Trophoblast cell (in vitro differentiated cells and primary cell): ENCODE measurements around the gene GPR65.
"Not testable (repeated sequence)": the region's sequence is repeated elsewhere in the genome, so short reads cannot be mapped to it uniquely, and the experiment has no call there.

ENCODE experiments used
- DNase-seq, 2 donors: peaks; one replicate each; pipeline ENCODE4 v3.0.0-alpha.2; 2016
- H2AFZ ChIP-seq: 2 replicates; pipeline ENCODE4 v1.6.1; 2013; ENCODE audit warnings: low read length, moderate library complexity, mild to moderate bottlenecking; ENCODE audit not compliant: insufficient read depth, poor library complexity
- H2AK5ac ChIP-seq: 2 replicates; pipeline ENCODE4 v1.6.1; 2013; ENCODE audit warnings: mild to moderate bottlenecking, low read length
- H2BK120ac ChIP-seq: 2 replicates; pipeline ENCODE4 v1.6.1; 2013; ENCODE audit warnings: low read length, mild to moderate bottlenecking, moderate library complexity; ENCODE audit not compliant: insufficient read depth, poor library complexity
- H2BK12ac ChIP-seq: 2 replicates; pipeline ENCODE4 v1.6.1; 2013; ENCODE audit warnings: mild to moderate bottlenecking, low read length, moderate library complexity
- H2BK5ac ChIP-seq: 2 replicates; pipeline ENCODE4 v1.6.1; 2013; ENCODE audit warnings: low read length, low read depth, moderate library complexity, mild to moderate bottlenecking; ENCODE audit not compliant: poor library complexity
- H3K14ac ChIP-seq: 2 replicates; pipeline ENCODE4 v1.6.1; 2013; ENCODE audit warnings: mild to moderate bottlenecking, low read length
- H3K18ac ChIP-seq: 2 replicates; pipeline ENCODE4 v1.6.1; 2013; ENCODE audit warnings: mild to moderate bottlenecking, low read length
- H3K23ac ChIP-seq: 2 replicates; pipeline ENCODE4 v1.6.1; 2013; ENCODE audit warnings: low read length
- H3K27ac ChIP-seq: 2 replicates; pipeline ENCODE4 v1.5.1; 2013; ENCODE audit warnings: low read depth, mild to moderate bottlenecking, inconsistent platforms, low read length, moderate library complexity
- H3K27me3 ChIP-seq: 2 replicates; pipeline ENCODE4 v1.6.1; 2013; ENCODE audit warnings: inconsistent platforms, mild to moderate bottlenecking, low read length, moderate library complexity; ENCODE audit not compliant: insufficient read depth
- H3K36me3 ChIP-seq, 2 experiments: 1 replicate in 1 of 2; 2 replicates in 1 of 2; pipeline ENCODE4 v1.6.1; 2013; ENCODE audit warnings: low read length in 2 of 2, mild to moderate bottlenecking in 2 of 2, moderate library complexity in 1 of 2; ENCODE audit not compliant: insufficient read depth in 2 of 2, control insufficient read depth in 1 of 2
- H3K4ac ChIP-seq: 2 replicates; pipeline ENCODE4 v1.6.1; 2013; ENCODE audit warnings: low read depth, mild to moderate bottlenecking, low read length, moderate library complexity
- H3K4me1 ChIP-seq, 2 experiments: 1 replicate in 1 of 2; 2 replicates in 1 of 2; pipeline ENCODE4 v1.6.1; 2013; ENCODE audit warnings: low read length in 2 of 2, mild to moderate bottlenecking in 2 of 2, moderate library complexity in 1 of 2; ENCODE audit not compliant: insufficient read depth in 2 of 2, control insufficient read depth in 1 of 2
- H3K4me2 ChIP-seq: 2 replicates; pipeline ENCODE4 v1.6.1; 2013; ENCODE audit warnings: inconsistent platforms, mild to moderate bottlenecking, low read length, moderate library complexity
- H3K4me3 ChIP-seq: 2 replicates; pipeline ENCODE4 v1.5.1; 2013; ENCODE audit warnings: mild to moderate bottlenecking, low read depth, low read length, inconsistent platforms
- H3K79me1 ChIP-seq: one replicate; pipeline ENCODE4 v1.6.1; 2013; ENCODE audit warnings: low read length
- H3K79me2 ChIP-seq: 2 replicates; pipeline ENCODE4 v1.6.1; 2013; ENCODE audit warnings: low read length, mild to moderate bottlenecking; ENCODE audit not compliant: control insufficient read depth, insufficient read depth, poor library complexity
- H3K9ac ChIP-seq: 2 replicates; pipeline ENCODE4 v1.6.1; 2013; ENCODE audit warnings: mild to moderate bottlenecking, low read length
- H3K9me3 ChIP-seq: 2 replicates; pipeline ENCODE4 v1.6.1; 2013; ENCODE audit warnings: low read depth, mild to moderate bottlenecking, control low read depth, inconsistent platforms, low read length; ENCODE audit not compliant: insufficient read depth
- H4K12ac ChIP-seq: 2 replicates; pipeline ENCODE4 v1.6.1; 2013; ENCODE audit warnings: low read depth, mild to moderate bottlenecking, low read length, moderate library complexity
- H4K8ac ChIP-seq: 2 replicates; pipeline ENCODE4 v1.6.1; 2013; ENCODE audit warnings: low read depth, mild to moderate bottlenecking, low read length, moderate library complexity
- H4K91ac ChIP-seq: one replicate; pipeline ENCODE4 v1.6.1; 2013; ENCODE audit warnings: low read depth, mild to moderate bottlenecking, low read length, moderate library complexity
- WGBS: extraction: QIAGEN DNeasy Blood & Tissue Kit; methylation state at CpG from one replicate; pipeline ENCODE4 v1.1.7; 2013; ENCODE audit warnings: missing lambda C conversion rate; ENCODE audit not compliant: insufficient read length, insufficient coverage; ENCODE audit errors: extremely low coverage; 5-methylcytosine and 5-hydroxymethylcytosine counted together

Gene GPR65

DNA sequence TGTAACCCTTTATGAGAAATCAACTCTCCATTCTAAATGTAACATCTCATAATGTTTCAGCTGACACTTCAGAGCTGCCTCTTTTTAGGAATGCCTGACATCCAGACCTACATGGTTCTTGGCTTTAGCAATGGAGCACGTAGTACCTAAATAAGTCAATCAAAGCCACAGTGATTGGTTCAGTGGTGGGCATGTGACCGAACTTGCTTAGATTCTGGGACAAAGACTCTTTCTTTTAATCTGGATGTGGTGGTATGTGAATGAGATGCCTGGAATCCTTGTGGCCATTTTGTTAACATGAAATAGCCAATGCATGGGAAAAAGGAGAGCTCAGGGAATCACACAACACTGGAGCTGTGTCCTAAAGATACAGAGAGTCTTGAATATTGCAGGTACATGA is 11.8 kb downstream of the GPR65 start:
- Histone ChIP-seq H3K4me1 (no peaks in the 10 kb centered on the region), H3K27me3 (no peaks in the 10 kb centered on the region), H3K9me3 (no peaks in the 10 kb centered on the region), H3K36me3 (no peaks in the 10 kb centered on the region), H2AFZ (no peak overlapping the region), H2AK5ac (no peak overlapping the region), H4K91ac (no peak overlapping the region), H3K18ac (no peak overlapping the region), H2BK5ac (no peak overlapping the region), H3K4me2 (no peak overlapping the region), H3K79me2 (no peaks in the 10 kb centered on the region), H2BK120ac (no peak overlapping the region), H3K4ac (no peak overlapping the region), H3K14ac (no peak overlapping the region), H4K12ac (no peak overlapping the region), H3K23ac (no peak overlapping the region), H2BK12ac (no peak overlapping the region), H3K79me1 (no peaks in the 10 kb centered on the region), H4K8ac (no peak overlapping the region), H3K9ac (no peak overlapping the region), H3K27ac (no peak overlapping the region), H3K4me3 (no peak overlapping the region)
- WGBS: no CpG with 5 or more reads among the region's 2 CpGs
- DNase-seq: no peak

DNA sequence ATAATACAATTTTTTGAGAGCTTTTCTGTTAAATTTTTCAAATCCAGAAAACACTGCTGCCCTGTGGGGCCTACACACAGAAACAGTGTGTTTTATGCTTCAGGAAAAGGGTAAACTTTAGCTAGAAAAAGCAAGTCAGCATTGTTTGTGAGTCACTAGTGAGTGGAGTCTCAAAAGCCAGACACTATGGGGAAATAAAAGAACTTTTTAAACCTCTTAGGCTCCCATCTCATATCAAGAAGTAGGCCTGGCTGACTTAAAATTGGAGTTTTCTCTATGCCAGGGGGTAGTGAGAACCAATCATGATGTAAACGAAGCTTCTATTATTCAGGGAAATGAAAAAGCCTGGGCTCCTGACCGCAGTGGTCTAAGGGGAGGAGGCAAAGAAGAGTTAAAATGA is 12.6 kb downstream of the GPR65 start:
- Histone ChIP-seq H3K36me3 (no peaks in the 10 kb centered on the region), H3K4me1 (no peaks in the 10 kb centered on the region), H3K4me3 (no peak overlapping the region), H4K8ac (no peak overlapping the region), H2BK12ac (no peak overlapping the region), H3K4ac (no peak overlapping the region), H2BK5ac (no peak overlapping the region), H4K91ac (no peak overlapping the region), H3K27me3 (no peaks in the 10 kb centered on the region), H3K9me3 (no peaks in the 10 kb centered on the region), H3K79me1 (no peaks in the 10 kb centered on the region), H3K18ac (no peak overlapping the region), H2BK120ac (no peak overlapping the region), H3K79me2 (no peaks in the 10 kb centered on the region), H4K12ac (no peak overlapping the region), H3K4me2 (no peak overlapping the region), H2AFZ (no peak overlapping the region), H3K9ac (no peak overlapping the region), H3K27ac (no peak overlapping the region), H3K14ac (no peak overlapping the region), H2AK5ac (no peak overlapping the region), H3K23ac (no peak overlapping the region)
- whole genome bisulfite sequencing: no CpG with 5 or more reads among the region's 2 CpGs
- peak in 1 of 2 donors; percentile 33 for DNase-seq

DNA sequence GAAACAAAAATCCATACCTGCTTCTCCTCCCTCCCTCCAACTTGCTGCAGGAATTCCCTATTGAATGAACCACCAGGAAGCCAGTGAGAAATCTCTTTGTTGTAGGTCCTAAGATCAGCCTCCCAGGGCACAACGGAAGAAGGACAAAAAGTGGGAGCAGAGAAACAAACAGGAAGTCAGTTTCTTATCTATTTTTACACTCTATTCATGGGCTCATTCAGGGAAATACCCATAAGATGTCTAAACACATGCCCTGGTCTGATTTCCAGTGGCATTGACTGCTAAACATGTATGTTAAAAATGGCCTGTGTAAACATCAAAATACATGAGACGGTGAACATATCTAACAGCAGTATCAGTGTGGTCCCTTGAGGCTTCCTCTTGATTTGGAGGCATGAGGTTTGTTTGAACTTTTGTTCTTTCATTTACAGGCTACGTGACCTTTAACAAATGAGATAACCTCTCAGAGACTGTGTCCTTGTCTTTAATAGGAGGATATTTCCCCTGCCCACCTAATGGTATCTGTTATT is 18.8 kb downstream of the GPR65 start:
- no peaks in the 10 kb centered on the region for H3K4me1 ChIP-seq
- H3K79me1 ChIP-seq: no peaks in the 10 kb centered on the region
- no peaks in the 10 kb centered on the region for H3K79me2 ChIP-seq
- no peak overlapping the region for H2AFZ ChIP-seq
- H2AK5ac ChIP-seq: no peak overlapping the region
- H4K12ac ChIP-seq: no peak overlapping the region
- no peaks in the 10 kb centered on the region for H3K36me3 ChIP-seq
- no peak overlapping the region for H4K8ac ChIP-seq
- H2BK120ac ChIP-seq: no peak overlapping the region
- no peaks in the 10 kb centered on the region for H3K27me3 ChIP-seq
- H2BK5ac ChIP-seq: no peak overlapping the region
- no CpG with 5 or more reads among the region's 3 CpGs for WGBS
- no peak overlapping the region for H2BK12ac ChIP-seq
- no peak overlapping the region for H3K18ac ChIP-seq
- H3K23ac ChIP-seq: no peak overlapping the region
- no peak overlapping the region for H3K4ac ChIP-seq
- H3K9me3 ChIP-seq: no peaks in the 10 kb centered on the region
- H3K4me2 ChIP-seq: no peak overlapping the region
- no peak overlapping the region for H3K9ac ChIP-seq
- no peak for DNase-seq
- H4K91ac ChIP-seq: no peak overlapping the region
- no peak overlapping the region for H3K27ac ChIP-seq
- no peak overlapping the region for H3K4me3 ChIP-seq
- no peak overlapping the region for H3K14ac ChIP-seq

DNA sequence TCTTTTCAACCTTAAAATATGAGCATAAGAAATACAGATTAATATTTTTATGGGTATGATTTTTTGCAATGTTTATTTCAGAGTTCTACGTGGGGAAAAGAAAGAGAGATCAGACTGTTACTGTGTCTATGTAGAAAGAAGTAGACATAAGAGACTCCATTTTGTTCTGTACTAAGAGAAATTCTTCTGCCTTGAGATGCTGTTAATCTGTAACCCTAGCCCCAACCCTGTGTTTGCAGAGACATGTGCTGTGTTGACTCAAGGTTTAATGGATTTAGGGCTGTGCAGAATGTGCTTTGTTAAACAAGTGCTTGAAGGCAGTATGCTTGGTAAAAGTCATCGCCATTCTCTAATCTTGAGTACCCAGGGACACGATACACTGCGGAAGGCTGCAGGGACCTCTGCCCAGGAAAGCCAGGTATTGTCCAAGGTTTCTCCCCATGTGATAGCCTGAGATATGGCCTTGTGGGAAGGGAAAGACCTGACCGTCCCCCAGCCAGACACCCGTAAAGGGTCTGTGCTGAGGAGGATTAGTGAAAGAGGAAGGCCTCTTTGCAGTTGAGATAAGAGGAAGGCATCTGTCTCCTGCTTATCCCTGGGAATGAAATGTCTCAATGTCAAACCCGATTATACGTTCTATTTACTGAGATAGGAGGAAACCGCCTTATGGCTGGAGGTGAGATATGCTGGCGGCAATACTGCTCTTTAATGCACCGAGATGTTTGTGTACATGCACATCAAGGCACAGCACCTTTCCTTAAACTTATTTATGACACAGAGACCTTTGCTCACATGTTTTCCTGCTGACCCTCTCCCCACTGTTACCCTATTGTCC is 19.5 kb downstream of the GPR65 start:
- H3K27ac ChIP-seq, H3K79me2 ChIP-seq, H2BK12ac ChIP-seq, DNase-seq, H3K23ac ChIP-seq, H2BK5ac ChIP-seq, H4K91ac ChIP-seq, H3K14ac ChIP-seq, H2AFZ ChIP-seq, H2BK120ac ChIP-seq, H3K4me1 ChIP-seq, H3K9me3 ChIP-seq, H3K18ac ChIP-seq, H3K79me1 ChIP-seq, H3K27me3 ChIP-seq, H4K12ac ChIP-seq, H2AK5ac ChIP-seq, H3K4ac ChIP-seq, H3K9ac ChIP-seq, H3K4me2 ChIP-seq, H3K36me3 ChIP-seq, H3K4me3 ChIP-seq, H4K8ac ChIP-seq: not testable (repeated sequence)
- no CpG with 5 or more reads among the region's 11 CpGs for WGBS
